Caco-2 (cell line): ENCODE results near the gene SLC22A16. TPM values are rescaled to one million over a fixed set of nuclear protein-coding genes. Genes with fewer than 3 reads are reported as not detected.
"Not testable (repeated sequence)": the region's sequence is repeated elsewhere in the genome, so short reads cannot be mapped to it uniquely, and the experiment has no call there.

Experiments
- BruUV-seq: library from RNA; stranded (reverse); fragments of 400-500 nt; replicated peaks from 2 replicates; lab custom pipeline; 2021; lab: Mats Ljungman, UMichigan
- CTCF ChIA-PET: fragments of 300-600 bp; sonication (Branson Sonifier 250); formaldehyde crosslinking; loops from one replicate; lab custom pipeline; 2022; ENCODE audit warnings: antibody characterized with exemption; lab: Charles Lee
- POLR2A ChIA-PET: fragments of 300-600 bp; sonication (Branson Sonifier 250); formaldehyde crosslinking; loops from one replicate; lab custom pipeline; 2022; ENCODE audit warnings: antibody characterized with exemption; lab: Charles Lee
- DNase-seq, 2 experiments: peaks; one replicate each; pipeline versions ENCODE4 v3.0.0 to v3.0.0-alpha.2; 2020 to 2022
- H3K27me3 ChIP-seq: replicated peaks from 2 replicates; pipeline ENCODE4 v1.6.0; 2011; ENCODE audit warnings: low read length; ENCODE audit not compliant: control insufficient read depth, insufficient read depth
- H3K36me3 ChIP-seq: 2 replicates; pipeline ENCODE4 v1.5.1; 2011; ENCODE audit warnings: low read length; ENCODE audit not compliant: control insufficient read depth, insufficient read depth
- H3K4me1 ChIP-seq: fragments of 250-450 bp; sonication (Bioruptor Pico); 2 replicates; pipeline ENCODE4 v1.5.1; 2020; ENCODE audit warnings: mild to moderate bottlenecking
- H3K4me3 ChIP-seq: 2 replicates; pipeline ENCODE4 v1.5.1; 2011; ENCODE audit warnings: low read depth, mild to moderate bottlenecking, control low read depth, low read length
- H3K9me3 ChIP-seq: fragments of 250-450 bp; sonication (Bioruptor Pico); 2 replicates; pipeline ENCODE4 v1.5.1; 2020; ENCODE audit warnings: mild to moderate bottlenecking, moderate library complexity
- H3K27ac Mint-ChIP-seq: one replicate; pipeline ENCODE4 v1.8.0; 2022; ENCODE audit warnings: mixed read lengths; ENCODE audit not compliant: unreplicated experiment
- H3K27me3 Mint-ChIP-seq: one replicate; pipeline ENCODE4 v1.8.0; 2022; ENCODE audit warnings: mixed read lengths; ENCODE audit not compliant: insufficient read depth, unreplicated experiment
- H3K36me3 Mint-ChIP-seq: one replicate; pipeline ENCODE4 v1.8.0; 2022; ENCODE audit warnings: mild to moderate bottlenecking, mixed read lengths; ENCODE audit not compliant: insufficient read depth, unreplicated experiment
- H3K4me1 Mint-ChIP-seq: one replicate; pipeline ENCODE4 v1.8.0; 2022; ENCODE audit warnings: low read depth, mixed read lengths; ENCODE audit not compliant: unreplicated experiment
- H3K4me3 Mint-ChIP-seq: one replicate; pipeline ENCODE4 v1.8.0; 2022; ENCODE audit warnings: mild to moderate bottlenecking, moderate library complexity, mixed read lengths; ENCODE audit not compliant: unreplicated experiment
- H3K9me3 Mint-ChIP-seq: one replicate; pipeline ENCODE4 v1.8.0; 2022; ENCODE audit warnings: mixed read lengths; ENCODE audit not compliant: unreplicated experiment
- CTCF ChIP-seq, 2 experiments: fragments of 200-600 bp in 1 of 2; IDR thresholded peaks; 1 replicate in 1 of 2; 2 replicates in 1 of 2; pipeline versions ENCODE4 v1.5.1 to v1.8.0; 2011 to 2022; ENCODE audit warnings: antibody characterized with exemption in 1 of 2, control low read depth in 1 of 2, inconsistent platforms in 1 of 2, low read depth in 1 of 2, low read length in 1 of 2, mild to moderate bottlenecking in 1 of 2, moderate library complexity in 1 of 2; ENCODE audit not compliant: insufficient read depth in 1 of 2, severe bottlenecking in 1 of 2, unreplicated experiment in 1 of 2
- intact Hi-C: fragments of 100-400 bp; cut with micrococcal nuclease; formaldehyde crosslinking; loops from one replicate; pipeline ENCODE4 v1.10.0; 2022; ENCODE audit not compliant: unreplicated experiment
- total RNA-seq: library from RNA; stranded (reverse); gene quantifications from 2 replicates; pipeline ENCODE4 v1.2.3, GENCODE V29; 2022

SLC22A16 gene
- total RNA-seq, 1 experiment from 2014 or later = not detected

- Mint-ChIP-seq H3K4me3 (no peak overlapping the region), H3K9me3 (peaks cover 24% of the 10 kb centered on the region), H3K27me3 (no peaks in the 10 kb centered on the region), H3K27ac (peak overlapping the region; percentile 63), H3K36me3 (no peaks in the 10 kb centered on the region), H3K4me1 (peaks cover 25% of the 10 kb centered on the region)
- CTCF ChIA-PET = no interaction called here
- POLR2A ChIA-PET = no interaction called here
- intact Hi-C loops = loop anchor here (2.0 kb wide), 1 partner anchor 27 kb away; no protein-coding TSS in a partner anchor
- TF ChIP-seq CTCF (IDR thresholded peaks at IDR 0.05; ENCODE audit: insufficient read depth in 1 of 2, low read depth in 1 of 2, low read length in 1 of 2, severe bottlenecking in 1 of 2, unreplicated experiment in 1 of 2) = no peak
- Histone ChIP-seq H3K27me3 (no peaks in the 10 kb centered on the region), H3K4me3 (no peak overlapping the region), H3K4me1 (peaks cover 36% of the 10 kb centered on the region), H3K9me3 (no peaks in the 10 kb centered on the region), H3K36me3 (no peaks in the 10 kb centered on the region)
- BruUV-seq = no TSS peak
- DNase-seq = peak; percentile 62 to 72
These were observed 33.3 kb upstream of the SLC22A16 start for GRCh38 chr6:110509617-110510241.

- H3K27me3 ChIP-seq, H3K36me3 Mint-ChIP-seq, POLR2A ChIA-PET, H3K4me3 ChIP-seq, BruUV-seq, intact Hi-C loops, H3K36me3 ChIP-seq, H3K9me3 Mint-ChIP-seq, H3K27ac Mint-ChIP-seq, CTCF ChIA-PET, H3K4me3 Mint-ChIP-seq, DNase-seq, H3K9me3 ChIP-seq, H3K27me3 Mint-ChIP-seq: not testable (repeated sequence)
- H3K4me1 ChIP-seq = peaks cover 13% of the 10 kb centered on the region
- peaks cover 14% of the 10 kb centered on the region for H3K4me1 Mint-ChIP-seq
These were observed 28.5 kb upstream of the SLC22A16 start for GRCh38 chr6:110504891-110505290.

GRCh38 chr6:110495949-110496348, 19.5 kb upstream of the SLC22A16 start:
- POLR2A ChIA-PET = no interaction called here

More at GRCh38 chr6:110495949-110496348, 19.5 kb upstream of the SLC22A16 start:
- TF ChIP-seq CTCF (IDR thresholded peaks at IDR 0.05; ENCODE audit: insufficient read depth in 1 of 2, low read depth in 1 of 2, low read length in 1 of 2, severe bottlenecking in 1 of 2, unreplicated experiment in 1 of 2) = no peak
- peaks cover 14% of the 10 kb centered on the region for H3K4me1 Mint-ChIP-seq
- H3K4me3 ChIP-seq = no peak overlapping the region
- no peak overlapping the region for H3K4me3 Mint-ChIP-seq
- H3K9me3 Mint-ChIP-seq = peaks cover 10% of the 10 kb centered on the region
- H3K27me3 Mint-ChIP-seq = no peaks in the 10 kb centered on the region
- no peak for DNase-seq
- intact Hi-C loops = no loop called here
- H3K36me3 Mint-ChIP-seq = no peaks in the 10 kb centered on the region
- no peak overlapping the region for H3K27ac Mint-ChIP-seq
- no peaks in the 10 kb centered on the region for H3K4me1 ChIP-seq
- no peaks in the 10 kb centered on the region for H3K36me3 ChIP-seq
- H3K9me3 ChIP-seq = no peaks in the 10 kb centered on the region
- no TSS peak for BruUV-seq
- CTCF ChIA-PET = no interaction called here
- no peaks in the 10 kb centered on the region for H3K27me3 ChIP-seq
